HG02885 (cell line): ENCODE measurements around the gene GSDME.
A peak's percentile ranks its signal among the peaks of the same experiment; 100 is the strongest.

Experiments
- ATAC-seq: cut with Tn5 transposase; IDR thresholded peaks from one replicate; pipeline ENCODE4 v1.9.1; 2021; ENCODE audit warnings: mild to moderate bottlenecking; ENCODE audit not compliant: unreplicated experiment, poor library complexity

Gene GSDME

DNA sequence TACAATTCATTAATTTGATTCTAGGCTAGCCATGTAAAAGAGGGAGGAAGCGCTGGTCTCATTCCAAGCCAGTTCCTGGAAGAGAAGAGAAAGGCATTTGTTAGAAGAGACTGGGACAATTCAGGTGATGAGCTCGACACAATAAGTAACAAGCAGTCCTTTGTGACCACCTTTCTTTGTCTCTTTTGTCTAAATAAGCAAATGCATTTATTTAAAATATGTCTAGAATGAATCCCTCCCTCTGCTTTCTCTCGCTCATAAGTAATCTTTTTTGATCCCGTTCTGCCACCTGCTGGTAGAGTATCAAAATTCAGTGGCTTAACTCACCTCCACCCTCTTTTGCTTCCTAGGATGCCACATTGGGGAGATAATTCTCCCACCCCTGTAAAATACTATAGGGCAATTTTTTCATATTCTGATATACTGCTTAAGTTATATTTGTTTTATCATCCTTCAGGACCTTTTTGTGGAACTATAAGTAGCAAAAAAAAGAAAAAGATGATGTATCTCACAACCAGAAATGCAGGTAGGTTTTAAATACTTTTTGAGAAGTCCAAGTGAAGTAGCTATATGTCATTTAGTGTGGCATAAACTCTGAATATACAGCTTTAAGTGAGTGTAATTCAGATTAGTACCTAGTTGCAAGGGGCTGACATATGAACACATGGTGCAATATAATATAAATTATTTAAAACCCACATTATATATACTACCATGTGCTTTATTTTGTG, 91.5 kb downstream of the GSDME start:
- ATAC-seq, result peak; percentile 65

DNA sequence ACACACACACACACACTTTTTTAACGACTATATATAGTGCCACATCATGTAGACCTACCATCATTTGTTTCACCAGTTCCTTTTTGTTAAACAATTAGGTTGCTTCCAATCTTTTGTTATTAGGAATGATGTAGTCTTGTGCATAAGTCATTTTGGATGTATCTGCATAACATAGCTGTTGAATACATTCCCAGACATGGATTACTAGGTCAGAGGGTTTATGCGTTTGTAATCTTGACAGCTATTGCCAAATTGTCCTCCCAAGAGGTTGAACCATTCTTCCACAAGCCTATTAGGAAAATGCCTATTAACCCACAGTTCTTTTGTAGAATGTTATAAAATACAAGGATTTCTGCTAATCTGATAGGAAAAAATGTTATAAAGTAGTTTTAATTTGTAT, 96.7 kb downstream of the GSDME start:
- no peak for ATAC-seq

DNA sequence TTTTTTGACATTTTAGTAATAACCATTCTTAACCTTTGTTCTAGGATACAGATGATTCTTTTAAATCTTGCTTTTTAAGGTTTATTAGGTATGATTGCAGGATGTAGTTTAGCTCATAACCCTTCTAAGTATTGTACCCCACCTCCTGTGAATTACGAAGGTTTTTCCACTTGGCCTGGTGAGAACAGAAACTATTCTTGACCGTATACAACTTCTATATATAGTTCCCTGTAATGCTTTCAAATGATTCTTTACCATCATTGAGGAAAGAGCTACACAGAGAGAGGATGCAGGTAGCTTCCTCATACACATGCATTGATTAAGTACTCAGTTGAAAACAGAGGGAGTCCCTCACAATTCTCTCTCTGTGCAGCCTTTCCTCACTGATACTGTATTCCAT, 97.8 kb downstream of the GSDME start:
- peak; percentile 91 for ATAC-seq

DNA sequence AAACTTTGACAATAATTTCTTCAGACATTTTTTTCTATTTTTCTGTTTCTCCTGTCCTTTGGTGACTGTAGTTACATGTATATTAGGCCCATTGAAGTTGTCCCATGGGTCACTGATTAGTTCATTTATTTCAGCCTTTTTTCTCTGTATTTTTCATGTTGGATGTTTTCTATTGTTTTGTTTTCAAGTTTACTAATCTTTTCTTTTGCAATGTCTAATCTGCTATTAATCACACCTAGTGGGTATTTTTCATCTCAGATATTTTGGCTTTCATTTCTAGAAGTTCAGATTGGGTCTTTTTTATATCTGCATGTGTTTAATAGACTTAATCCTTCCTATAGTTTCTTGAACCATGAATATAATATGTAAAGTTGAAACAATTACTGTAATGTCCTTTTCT, 99.3 kb downstream of the GSDME start:
- no peak for ATAC-seq

DNA sequence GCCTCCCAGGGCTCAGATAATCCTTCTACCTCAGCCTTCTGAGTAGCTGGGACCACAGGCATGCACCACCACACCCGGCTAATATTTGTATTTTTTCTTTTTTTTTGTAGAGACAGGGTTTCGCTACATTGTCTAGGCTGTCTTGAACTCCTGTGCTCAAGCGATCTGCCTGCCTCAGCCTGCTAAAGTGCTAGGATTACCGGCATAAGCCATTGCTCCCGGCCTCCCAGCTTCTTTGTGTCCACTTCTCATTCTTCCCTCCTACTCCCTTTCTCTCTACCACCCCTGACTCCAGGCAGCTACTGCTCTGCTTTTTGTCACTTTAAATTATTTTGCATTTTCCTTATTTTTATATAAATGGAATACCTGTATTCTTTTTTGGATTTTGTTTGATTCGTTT, 100.7 kb downstream of the GSDME start:
- ATAC-seq, result no peak

DNA sequence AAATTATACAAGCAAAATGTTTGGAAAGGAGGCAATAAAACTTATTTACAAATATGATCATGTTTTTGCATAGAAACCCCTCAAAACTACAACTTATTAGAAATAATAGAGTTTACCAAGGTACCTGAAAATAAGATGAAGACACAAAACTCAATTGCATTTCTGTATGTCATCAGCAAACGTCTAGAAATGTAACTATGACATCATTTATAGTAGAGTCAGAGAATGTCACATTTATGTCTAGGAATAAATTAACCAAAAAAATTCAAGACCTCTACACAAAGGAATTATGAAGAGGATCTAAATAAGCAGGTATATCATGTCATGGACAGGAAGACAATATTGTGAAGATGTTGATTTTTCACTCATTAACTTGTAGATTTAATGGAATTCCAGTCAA, 103.0 kb downstream of the GSDME start:
- ATAC-seq, result no peak

DNA sequence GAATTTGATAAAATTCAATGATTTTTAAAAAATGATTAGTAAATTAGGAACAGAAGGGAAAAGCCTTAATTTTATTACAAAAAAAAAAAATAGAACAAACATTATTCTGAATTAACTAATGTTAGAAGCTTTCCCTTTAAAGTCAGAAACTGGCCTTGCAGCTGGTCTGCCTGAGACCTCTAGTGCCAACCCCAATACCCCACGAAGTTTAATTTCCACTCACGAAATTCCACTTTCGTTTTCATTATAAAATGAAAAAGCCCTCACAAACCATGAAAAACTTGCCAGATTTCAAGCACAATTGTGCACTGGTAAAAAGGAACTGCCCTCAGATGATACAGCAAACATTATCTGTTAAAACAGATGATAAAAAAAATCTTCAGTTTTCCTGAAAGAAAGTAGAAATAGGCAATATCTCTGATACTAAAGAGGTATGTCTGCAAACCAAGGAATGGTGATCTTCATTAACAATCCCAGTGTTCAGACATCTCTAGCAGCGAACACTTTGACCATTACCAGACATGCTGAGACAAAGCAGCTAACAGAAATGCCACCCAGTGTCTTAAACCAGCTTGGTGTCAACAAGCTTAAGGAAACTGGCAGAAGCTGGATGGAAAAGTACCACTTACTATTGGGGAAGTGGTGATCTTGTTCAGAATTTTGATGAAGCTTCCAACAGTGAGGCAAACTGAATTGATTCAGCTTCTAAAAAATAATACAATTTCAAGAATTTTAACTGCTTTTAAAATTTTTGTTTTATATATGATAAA, 103.8 kb downstream of the GSDME start:
- ATAC-seq, result no peak

DNA sequence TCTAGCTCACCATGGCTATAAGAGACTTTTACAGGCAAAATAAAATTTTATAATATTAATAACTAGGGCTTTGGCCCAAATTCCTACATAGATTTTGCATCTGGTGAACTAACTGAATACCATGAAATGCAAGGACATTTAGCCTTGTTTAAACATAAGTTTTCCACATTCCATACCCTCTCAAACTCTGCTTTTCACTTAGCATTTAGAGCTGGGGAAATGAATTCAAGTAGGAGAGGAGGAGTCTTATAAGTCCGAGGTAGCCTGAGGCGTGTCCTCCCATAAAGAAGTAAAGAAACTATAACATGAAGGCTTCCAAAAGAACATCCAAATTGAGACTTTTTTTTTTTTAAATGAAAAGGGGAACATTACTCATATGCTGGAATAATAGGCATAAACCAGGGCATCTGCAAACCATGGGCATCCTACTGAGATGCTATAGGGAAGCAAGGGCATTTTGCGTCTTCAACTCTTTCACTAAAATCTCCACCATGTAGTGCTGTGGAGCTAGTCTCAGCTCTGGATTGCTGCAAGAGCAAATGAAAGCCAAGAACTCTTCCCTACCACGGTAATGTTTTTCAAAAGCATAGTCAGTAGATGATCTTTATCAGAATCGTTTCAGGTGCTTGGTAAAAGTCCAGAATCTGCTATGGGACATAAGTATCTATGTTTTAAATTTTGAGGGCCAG, 104.9 kb downstream of the GSDME start:
- no peak for ATAC-seq
